Measurements from ENCODE around the gene BRICD5. TPM values are rescaled to one million over a fixed set of nuclear protein-coding genes. Genes with fewer than 3 reads are reported as not detected.

Gene BRICD5
- total and polyA plus RNA-seq, 2 of the 4 experiments (the other 2 are of a cell fraction), result 0.18 to 0.94 TPM

DNA sequence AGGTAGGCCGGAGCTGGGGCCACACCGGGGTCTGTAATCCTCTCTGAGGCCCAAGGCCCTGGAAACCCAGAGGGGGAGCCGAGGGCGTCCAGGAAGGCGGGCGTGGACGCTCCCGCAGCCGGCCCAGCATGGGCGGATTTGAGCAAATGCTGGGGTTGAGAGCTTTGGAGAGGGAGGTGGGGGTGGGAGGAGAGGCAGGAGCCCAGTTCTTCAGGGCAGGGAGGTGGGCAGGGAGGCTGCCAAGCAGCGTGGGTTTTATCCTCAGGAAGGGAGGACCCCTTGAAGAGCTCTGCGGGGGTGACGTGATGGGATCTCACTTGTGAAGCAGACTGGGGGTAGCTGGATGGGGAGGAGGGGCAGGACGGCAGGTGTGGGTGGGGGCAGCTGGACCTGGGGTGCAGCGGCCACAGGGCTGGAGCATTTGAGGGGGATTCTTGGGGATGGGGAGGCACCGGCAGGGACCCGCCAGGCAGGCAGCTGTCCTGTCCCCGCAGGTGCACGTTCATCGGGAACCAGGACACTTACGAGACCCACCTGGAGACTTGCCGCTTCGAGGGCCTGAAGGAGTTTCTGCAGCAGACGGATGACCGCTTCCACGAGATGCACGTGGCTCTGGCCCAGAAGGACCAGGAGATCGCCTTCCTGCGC lies 37.9 kb downstream of the BRICD5 start:
- H4K91ac ChIP-seq (ENCODE audit: insufficient read depth, low read depth, low read length), result no peak overlapping the region
- H3K9me3 ChIP-seq (ENCODE audit: control insufficient read depth, insufficient read depth, low read length), result no peaks in the 10 kb centered on the region
- ATAC-seq (ENCODE audit: low read depth) (no peak), DNase-seq (no peak)
- H3K23ac ChIP-seq (ENCODE audit: low read depth, low read length), result no peak overlapping the region
- H3K79me1 ChIP-seq (ENCODE audit: low read depth in 1 of 2, low read length in 2 of 2), result peaks cover 0 to 4% of the 10 kb centered on the region in 2 experiments; a peak in 3 of 4 replicates
- H4K5ac ChIP-seq (ENCODE audit: low read depth, low read length), result no peak overlapping the region
- H2BK15ac ChIP-seq (ENCODE audit: low read depth, low read length), result no peak overlapping the region
- BruUV-seq (replicated peaks), result no TSS peak
- POLR2A ChIA-PET (ENCODE audit: unreplicated experiment), result no interaction called here
- H3K9me1 ChIP-seq (ENCODE audit: insufficient read depth, low read length), result no peaks in the 10 kb centered on the region
- H2BK120ac ChIP-seq (ENCODE audit: low read depth, low read length), result no peak overlapping the region
- H3K27ac ChIP-seq (ENCODE audit: insufficient read depth, low read length), result no peak overlapping the region
- CTCF ChIA-PET, result no interaction called here
- in situ Hi-C loops (cut with MboI; ENCODE audit: low sequenced_read_pairs), result no loop called here
- WGBS, 2 experiments (ENCODE audit: extremely low coverage in 2 of 2, insufficient read length in 1 of 2), result 93% methylated on average over 17 of the region's 29 CpGs; no CpG with 5 or more reads in 1 of the 2 experiments
- H2AK5ac ChIP-seq (ENCODE audit: low read depth, low read length), result no peak overlapping the region
- H3K4me1 ChIP-seq (ENCODE audit: control insufficient read depth, insufficient read depth, low read length), result no peaks in the 10 kb centered on the region
- H3K4me2 ChIP-seq (ENCODE audit: low read depth, low read length), result no peak overlapping the region
- H2AFZ ChIP-seq (replicated peaks; ENCODE audit: low read length, poor library complexity), result no peak overlapping the region
- H3K4me3 ChIP-seq (ENCODE audit: insufficient read depth, low read depth, low read length), result no peak overlapping the region
- no peaks in the 10 kb centered on the region for H3K27me3 ChIP-seq (ENCODE audit: control insufficient read depth, insufficient read depth, low read length)
- dilution Hi-C loops (cut with HindIII; ENCODE audit: low sequenced_read_pairs, unreplicated experiment), result no loop called here
- no peak overlapping the region for H3K56ac ChIP-seq (ENCODE audit: extremely low read depth, insufficient read depth, low read length)
- no peak overlapping the region for H3K18ac ChIP-seq (ENCODE audit: low read depth, low read length)
- H3K36me3 ChIP-seq (ENCODE audit: control insufficient read depth, insufficient read depth, low read length), result peaks cover 68% of the 10 kb centered on the region
- H3K9ac ChIP-seq (ENCODE audit: low read depth, low read length), result no peak overlapping the region
- intact Hi-C loops (cut with micrococcal nuclease), result no loop called here
- no peak overlapping the region for H2BK20ac ChIP-seq (ENCODE audit: low read depth, low read length)
- no peak overlapping the region for H4K8ac ChIP-seq (ENCODE audit: low read depth in 2 of 2, low read length in 2 of 2)
- H3K14ac ChIP-seq (replicated peaks; ENCODE audit: low read depth, low read length), result no peak overlapping the region
- peaks cover 4% of the 10 kb centered on the region for H4K20me1 ChIP-seq (ENCODE audit: insufficient read depth, low read length)
- no peak overlapping the region for H2AK9ac ChIP-seq (replicated peaks; ENCODE audit: low read depth, low read length, poor library complexity)
- no peak overlapping the region for H3K4ac ChIP-seq (ENCODE audit: low read depth, low read length)
- TF ChIP-seq MAFK (IDR thresholded peaks at IDR 0.05; ENCODE audit: low read depth, low read length), result no peak
- TF ChIP-seq ELK1 (IDR thresholded peaks at IDR 0.05; ENCODE audit: borderline replicate concordance, low read depth, low read length), result no peak
- TF ChIP-seq RAD21 (IDR thresholded peaks at IDR 0.05; ENCODE audit: low read length), result no peak
- no peak for TF ChIP-seq RFX5 (IDR thresholded peaks at IDR 0.05; ENCODE audit: low read depth, low read length)
- no peak for TF ChIP-seq RCOR1 (IDR thresholded peaks at IDR 0.05; ENCODE audit: insufficient replicate concordance, low read length)
- TF ChIP-seq SMC3 (IDR thresholded peaks at IDR 0.05; ENCODE audit: low read depth, low read length), result no peak
- no peak for TF ChIP-seq BHLHE40 (IDR thresholded peaks at IDR 0.05; ENCODE audit: low read depth, low read length)
- no peak for TF ChIP-seq CEBPB (IDR thresholded peaks at IDR 0.05; ENCODE audit: low read depth, low read length)
- no peak for TF ChIP-seq CTCF (conservative IDR thresholded peaks at IDR 0.05; ENCODE audit: low read depth, low read length)
- H2BK5ac ChIP-seq (ENCODE audit: low read depth, low read length, poor library complexity, severe bottlenecking), result no peak overlapping the region

All from IMR-90 (cell line).